ENCODE data around the gene SLC7A1. TPM values are rescaled to one million over a fixed set of nuclear protein-coding genes. Genes with fewer than 3 reads are reported as not detected.

Gene SLC7A1
- total RNA-seq, 2 experiments from 2014 or later, result 39.5 to 141 TPM

DNA sequence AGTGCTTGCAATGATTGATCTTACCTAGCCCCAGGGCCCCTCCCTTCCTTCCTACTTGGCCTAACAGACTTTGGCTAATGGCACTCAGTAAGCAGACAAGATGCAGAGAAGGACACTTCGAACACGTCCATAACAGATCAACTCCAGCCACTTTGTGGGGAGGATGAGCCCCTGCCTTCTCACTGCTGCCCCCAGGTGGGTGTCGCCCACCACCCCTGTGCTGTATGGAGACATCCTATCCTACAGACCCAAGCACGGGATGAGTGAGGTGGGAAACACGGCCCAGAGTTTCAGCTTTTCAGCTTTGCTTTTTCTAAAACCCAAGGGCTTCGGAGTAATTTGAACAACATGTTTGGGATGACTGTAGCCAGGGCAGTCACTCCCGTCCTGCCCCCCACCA lies 5.5 kb downstream of the SLC7A1 start:
- ChIA-PET CTCF (ENCODE audit: unreplicated experiment) (no interaction called here), POLR2A (no interaction called here)
- Histone ChIP-seq H3K9me3 (ENCODE audit: low read length) (no peaks in the 10 kb centered on the region), H3K79me2 (ENCODE audit: insufficient read depth, low read depth, low read length) (peaks cover 100% of the 10 kb centered on the region), H3K4me3 (ENCODE audit: low read depth, low read length, poor library complexity, severe bottlenecking) (no peak overlapping the region), H3K9me2 (ENCODE audit: insufficient read depth, low read length) (no peaks in the 10 kb centered on the region), H3K36me3 (ENCODE audit: insufficient read depth, low read length) (peaks cover 96% of the 10 kb centered on the region), H3K4me2 (ENCODE audit: low read length) (no peak overlapping the region), H3K27ac (ENCODE audit: low read depth, low read length, poor library complexity, severe bottlenecking) (no peak overlapping the region), H3K4me1 (ENCODE audit: insufficient read depth, low read length, poor library complexity, severe bottlenecking) (peaks cover 29% of the 10 kb centered on the region), H2AFZ (ENCODE audit: low read length) (no peak overlapping the region), H4K20me1 (ENCODE audit: insufficient read depth, low read length) (peaks cover 67% of the 10 kb centered on the region)
- no peak for TF ChIP-seq EZH2phosphoT487 (IDR thresholded peaks at IDR 0.05; ENCODE audit: borderline replicate concordance, low read depth, low read length)
- TF ChIP-seq, protein P1, sequence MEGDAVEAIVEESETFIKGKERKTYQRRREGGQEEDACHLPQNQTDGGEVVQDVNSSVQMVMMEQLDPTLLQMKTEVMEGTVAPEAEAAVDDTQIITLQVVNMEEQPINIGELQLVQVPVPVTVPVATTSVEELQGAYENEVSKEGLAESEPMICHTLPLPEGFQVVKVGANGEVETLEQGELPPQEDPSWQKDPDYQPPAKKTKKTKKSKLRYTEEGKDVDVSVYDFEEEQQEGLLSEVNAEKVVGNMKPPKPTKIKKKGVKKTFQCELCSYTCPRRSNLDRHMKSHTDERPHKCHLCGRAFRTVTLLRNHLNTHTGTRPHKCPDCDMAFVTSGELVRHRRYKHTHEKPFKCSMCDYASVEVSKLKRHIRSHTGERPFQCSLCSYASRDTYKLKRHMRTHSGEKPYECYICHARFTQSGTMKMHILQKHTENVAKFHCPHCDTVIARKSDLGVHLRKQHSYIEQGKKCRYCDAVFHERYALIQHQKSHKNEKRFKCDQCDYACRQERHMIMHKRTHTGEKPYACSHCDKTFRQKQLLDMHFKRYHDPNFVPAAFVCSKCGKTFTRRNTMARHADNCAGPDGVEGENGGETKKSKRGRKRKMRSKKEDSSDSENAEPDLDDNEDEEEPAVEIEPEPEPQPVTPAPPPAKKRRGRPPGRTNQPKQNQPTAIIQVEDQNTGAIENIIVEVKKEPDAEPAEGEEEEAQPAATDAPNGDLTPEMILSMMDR (conservative IDR thresholded peaks at IDR 0.05; ENCODE audit: low read length), result peak; percentile 54
- BruUV-seq (replicated peaks), result no TSS peak
- no peak for DNase-seq (ENCODE audit: low spot score)
- intact Hi-C loops (cut with micrococcal nuclease; ENCODE audit: unreplicated experiment), result loop anchor here (10.0 kb wide), 2 partner anchors 715 to 1025 kb away; partner anchors contain the start of genes KATNAL1 and USPL1

DNA sequence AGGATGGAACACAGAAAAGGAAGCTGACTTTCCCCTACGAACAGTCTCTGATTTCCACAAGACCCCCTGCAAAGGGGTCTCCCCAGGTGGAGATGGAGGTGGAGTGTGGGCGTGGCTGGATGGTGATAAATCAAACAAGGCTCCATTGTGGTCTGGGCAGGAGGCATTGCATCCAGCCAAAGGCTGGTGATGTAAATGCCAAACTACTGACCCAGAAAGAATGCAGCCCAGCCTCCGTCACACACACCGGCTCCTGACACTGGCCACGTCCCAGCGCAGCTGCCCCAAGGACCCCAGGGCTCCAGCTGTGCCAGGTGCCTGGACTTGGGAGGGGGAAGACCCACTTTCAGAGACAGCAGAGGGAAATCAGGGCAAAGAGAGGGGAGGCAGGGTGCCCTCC lies 6.3 kb downstream of the SLC7A1 start:
- Histone ChIP-seq H4K20me1 (ENCODE audit: insufficient read depth, low read length) (peaks cover 72% of the 10 kb centered on the region), H3K4me3 (ENCODE audit: low read depth, low read length, poor library complexity, severe bottlenecking) (no peak overlapping the region), H3K4me1 (ENCODE audit: insufficient read depth, low read length, poor library complexity, severe bottlenecking) (peaks cover 29% of the 10 kb centered on the region), H3K27ac (ENCODE audit: low read depth, low read length, poor library complexity, severe bottlenecking) (no peak overlapping the region), H3K36me3 (ENCODE audit: insufficient read depth, low read length) (peaks cover 96% of the 10 kb centered on the region), H3K4me2 (ENCODE audit: low read length) (no peak overlapping the region), H3K79me2 (ENCODE audit: insufficient read depth, low read depth, low read length) (peaks cover 100% of the 10 kb centered on the region), H2AFZ (ENCODE audit: low read length) (no peak overlapping the region), H3K9me3 (ENCODE audit: low read length) (no peaks in the 10 kb centered on the region), H3K9me2 (ENCODE audit: insufficient read depth, low read length) (no peaks in the 10 kb centered on the region)
- intact Hi-C loops (cut with micrococcal nuclease; ENCODE audit: unreplicated experiment), result no loop called here
- BruUV-seq (replicated peaks), result no TSS peak
- POLR2A ChIA-PET, result no interaction called here
- no peak for DNase-seq (ENCODE audit: low spot score)
- CTCF ChIA-PET (ENCODE audit: unreplicated experiment), result no interaction called here
- TF ChIP-seq, protein P1 (conservative IDR thresholded peaks at IDR 0.05; ENCODE audit: low read length), result no peak
- TF ChIP-seq EZH2phosphoT487 (IDR thresholded peaks at IDR 0.05; ENCODE audit: borderline replicate concordance, low read depth, low read length), result no peak

DNA sequence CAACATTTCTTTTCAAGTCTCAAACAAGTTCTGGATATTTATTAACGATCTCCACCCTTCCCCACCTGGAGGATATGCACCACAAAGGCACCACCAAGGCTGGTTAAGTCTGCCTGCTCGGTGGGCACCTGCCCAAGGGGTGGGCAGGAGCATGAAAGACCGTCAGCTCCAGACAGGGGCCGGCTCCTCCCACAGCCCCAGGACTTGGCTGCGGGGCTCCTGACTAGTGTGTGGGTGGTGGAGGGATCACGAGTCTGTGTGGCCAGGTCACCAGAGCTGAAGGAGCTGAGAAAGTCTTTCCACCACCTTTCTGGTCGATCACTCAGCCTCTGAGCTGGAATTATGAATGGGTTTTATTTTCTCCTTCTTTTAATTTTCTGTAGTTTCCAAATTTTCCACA lies 7.8 kb downstream of the SLC7A1 start:
- H3K4me2 ChIP-seq (ENCODE audit: low read length), result no peak overlapping the region
- DNase-seq (ENCODE audit: low spot score), result no peak
- H3K79me2 ChIP-seq (ENCODE audit: insufficient read depth, low read depth, low read length), result peaks cover 100% of the 10 kb centered on the region
- no peaks in the 10 kb centered on the region for H3K9me2 ChIP-seq (ENCODE audit: insufficient read depth, low read length)
- TF ChIP-seq EZH2phosphoT487 (IDR thresholded peaks at IDR 0.05; ENCODE audit: borderline replicate concordance, low read depth, low read length), result no peak
- peaks cover 88% of the 10 kb centered on the region for H3K36me3 ChIP-seq (ENCODE audit: insufficient read depth, low read length)
- H3K4me3 ChIP-seq (ENCODE audit: low read depth, low read length, poor library complexity, severe bottlenecking), result no peak overlapping the region
- H3K4me1 ChIP-seq (ENCODE audit: insufficient read depth, low read length, poor library complexity, severe bottlenecking), result peaks cover 31% of the 10 kb centered on the region
- ChIA-PET CTCF (ENCODE audit: unreplicated experiment) (no interaction called here), POLR2A (interaction anchor here (0.5 to 1.2 kb wide), 2 partner anchors 9 to 45 kb away, joined by 3 to 7 read pairs; partner anchors contain the start of gene SLC7A1)
- no peak overlapping the region for H3K27ac ChIP-seq (ENCODE audit: low read depth, low read length, poor library complexity, severe bottlenecking)
- no peak overlapping the region for H2AFZ ChIP-seq (ENCODE audit: low read length)
- BruUV-seq (replicated peaks), result TSS peak; percentile 1
- peaks cover 69% of the 10 kb centered on the region for H4K20me1 ChIP-seq (ENCODE audit: insufficient read depth, low read length)
- intact Hi-C loops (cut with micrococcal nuclease; ENCODE audit: unreplicated experiment), result no loop called here
- H3K9me3 ChIP-seq (ENCODE audit: low read length), result no peaks in the 10 kb centered on the region
